Natural killer cell treated with Interleukin-12 subunit alpha and Interleukin-12 subunit beta and Interleukin-15 and Interleukin-18, amount 100 ng/mL, for 72 hours (primary cell): ENCODE results near the gene CEP89. TPM values are rescaled to one million over a fixed set of nuclear protein-coding genes. Genes with fewer than 3 reads are reported as not detected.

ENCODE experiments used
- ATAC-seq, 2 donors: fragments of 150-1000 bp; cut with Tn5 transposase in 1 of 2; sonication (Bioruptor Pico), chemical (Tn5 transposase) in 1 of 2; 2 replicates each; pipeline ENCODE4 v1.10.0; 2021
- DNase-seq: peaks from one replicate; pipeline ENCODE4 v3.0.0; 2022; ENCODE audit warnings: low spot score
- H3K27ac Mint-ChIP-seq, 2 donors: 1 replicate in 1 of 2; 2 replicates in 1 of 2; pipeline ENCODE4 v1.8.0; 2022; ENCODE audit warnings: mixed read lengths in 2 of 2, mild to moderate bottlenecking in 1 of 2, moderate library complexity in 1 of 2
- H3K27me3 Mint-ChIP-seq, 2 donors: 1 replicate in 1 of 2; 2 replicates in 1 of 2; pipeline ENCODE4 v1.8.0; 2022; ENCODE audit warnings: mixed read lengths in 2 of 2
- H3K36me3 Mint-ChIP-seq: one replicate; pipeline ENCODE4 v1.8.0; 2022; ENCODE audit warnings: mixed read lengths
- H3K4me1 Mint-ChIP-seq, 2 donors: 1 replicate in 1 of 2; 2 replicates in 1 of 2; pipeline ENCODE4 v1.8.0; 2022; ENCODE audit warnings: low read depth in 2 of 2, mixed read lengths in 2 of 2, mild to moderate bottlenecking in 1 of 2
- H3K4me3 Mint-ChIP-seq: one replicate; pipeline ENCODE4 v1.8.0; 2022; ENCODE audit warnings: mixed read lengths
- H3K9me3 Mint-ChIP-seq: 2 replicates; pipeline ENCODE4 v1.8.0; 2022; ENCODE audit warnings: mixed read lengths
- total RNA-seq, 2 donors: library from RNA; stranded (reverse); gene quantifications; one replicate each; pipeline ENCODE4 v1.2.3, GENCODE V29; 2022

CEP89 gene
- total RNA-seq, 2 donors from 2014 or later, result 17.3 to 18.5 TPM

- no peaks in the 10 kb centered on the region for H3K27me3 Mint-ChIP-seq
- H3K27ac Mint-ChIP-seq, result no peak overlapping the region
- H3K36me3 Mint-ChIP-seq, result no peaks in the 10 kb centered on the region
- DNase-seq, result no peak
- ATAC-seq, result no peak
- H3K9me3 Mint-ChIP-seq, result no peaks in the 10 kb centered on the region
- no peaks in the 10 kb centered on the region for H3K4me1 Mint-ChIP-seq
- no peak overlapping the region for H3K4me3 Mint-ChIP-seq
These were observed 93.6 kb downstream of the CEP89 start for GRCh38 chr19:32877977-32878745.

GRCh38 chr19:32877323-32877912 lies 94.3 kb downstream of the CEP89 start:
- Mint-ChIP-seq H3K36me3 (no peaks in the 10 kb centered on the region), H3K4me3 (no peak overlapping the region), H3K9me3 (no peaks in the 10 kb centered on the region), H3K27me3 (no peaks in the 10 kb centered on the region), H3K27ac (no peak overlapping the region), H3K4me1 (no peaks in the 10 kb centered on the region)
- DNase-seq (no peak), ATAC-seq (no peak)

GRCh38 chr19:32876919-32877285 lies 94.9 kb downstream of the CEP89 start:
- Mint-ChIP-seq H3K36me3 (no peaks in the 10 kb centered on the region), H3K4me1 (no peaks in the 10 kb centered on the region), H3K9me3 (no peaks in the 10 kb centered on the region), H3K4me3 (no peak overlapping the region), H3K27ac (no peak overlapping the region), H3K27me3 (no peaks in the 10 kb centered on the region)
- no peak for ATAC-seq
- no peak for DNase-seq

- no peak overlapping the region for H3K27ac Mint-ChIP-seq
- no peaks in the 10 kb centered on the region for H3K36me3 Mint-ChIP-seq
- no peaks in the 10 kb centered on the region for H3K4me1 Mint-ChIP-seq
- H3K9me3 Mint-ChIP-seq, result no peaks in the 10 kb centered on the region
- no peaks in the 10 kb centered on the region for H3K27me3 Mint-ChIP-seq
- H3K4me3 Mint-ChIP-seq, result no peak overlapping the region
- DNase-seq (no peak), ATAC-seq (peak in 1 of 2 donors; percentile 26)
These were observed 95.4 kb downstream of the CEP89 start for GRCh38 chr19:32876236-32876918.

- H3K9me3 Mint-ChIP-seq, result no peaks in the 10 kb centered on the region
- no peaks in the 10 kb centered on the region for H3K27me3 Mint-ChIP-seq
- H3K4me3 Mint-ChIP-seq, result no peak overlapping the region
- H3K4me1 Mint-ChIP-seq, result no peaks in the 10 kb centered on the region
- H3K27ac Mint-ChIP-seq, result no peak overlapping the region
- ATAC-seq (no peak), DNase-seq (no peak)
- H3K36me3 Mint-ChIP-seq, result no peaks in the 10 kb centered on the region
These were observed 96.3 kb downstream of the CEP89 start for GRCh38 chr19:32875428-32875827.

GRCh38 chr19:32874605-32875004 lies 97.2 kb downstream of the CEP89 start:
- Mint-ChIP-seq H3K4me3 (no peak overlapping the region), H3K27ac (no peak overlapping the region), H3K36me3 (no peaks in the 10 kb centered on the region), H3K4me1 (no peaks in the 10 kb centered on the region), H3K27me3 (no peaks in the 10 kb centered on the region), H3K9me3 (no peaks in the 10 kb centered on the region)
- ATAC-seq (no peak), DNase-seq (no peak)

GRCh38 chr19:32873247-32873959 lies 98.4 kb downstream of the CEP89 start:
- Mint-ChIP-seq H3K9me3 (no peaks in the 10 kb centered on the region), H3K27ac (no peak overlapping the region), H3K4me1 (no peaks in the 10 kb centered on the region), H3K4me3 (no peak overlapping the region), H3K27me3 (no peaks in the 10 kb centered on the region), H3K36me3 (no peaks in the 10 kb centered on the region)
- DNase-seq (no peak), ATAC-seq (no peak)

- Mint-ChIP-seq H3K4me1 (no peaks in the 10 kb centered on the region), H3K36me3 (no peaks in the 10 kb centered on the region), H3K9me3 (no peaks in the 10 kb centered on the region), H3K4me3 (no peak overlapping the region), H3K27me3 (no peaks in the 10 kb centered on the region), H3K27ac (no peak overlapping the region)
- ATAC-seq (no peak), DNase-seq (no peak)
These were observed 99.4 kb downstream of the CEP89 start for GRCh38 chr19:32872391-32872790.

- no peaks in the 10 kb centered on the region for H3K27me3 Mint-ChIP-seq
- H3K27ac Mint-ChIP-seq, result no peak overlapping the region
- no peaks in the 10 kb centered on the region for H3K9me3 Mint-ChIP-seq
- no peak for ATAC-seq
- no peak for DNase-seq
- no peaks in the 10 kb centered on the region for H3K36me3 Mint-ChIP-seq
- no peak overlapping the region for H3K4me3 Mint-ChIP-seq
- H3K4me1 Mint-ChIP-seq, result no peaks in the 10 kb centered on the region
These were observed 100.7 kb downstream of the CEP89 start for GRCh38 chr19:32870981-32871451.

GRCh38 chr19:32869966-32870573 lies 101.7 kb downstream of the CEP89 start:
- Mint-ChIP-seq H3K27ac (no peak overlapping the region), H3K4me3 (no peak overlapping the region), H3K9me3 (no peaks in the 10 kb centered on the region), H3K27me3 (no peaks in the 10 kb centered on the region), H3K4me1 (no peaks in the 10 kb centered on the region), H3K36me3 (no peaks in the 10 kb centered on the region)
- ATAC-seq (peak in 1 of 2 donors; percentile 34), DNase-seq (no peak)

- Mint-ChIP-seq H3K36me3 (no peaks in the 10 kb centered on the region), H3K4me3 (no peak within 1 kb of the TSS), H3K27me3 (no peaks in the 10 kb centered on the region), H3K9me3 (no peaks in the 10 kb centered on the region), H3K4me1 (no peaks in the 10 kb centered on the region), H3K27ac (no peak within 1 kb of the TSS)
- DNase-seq (no peak), ATAC-seq (no peak)
These were observed 102.3 kb downstream of the CEP89 start, which contains the start of gene SLC7A9 for GRCh38 chr19:32869369-32869965. Gene SLC7A9 (minus strand): TSS chr19:32869767. CDS start chr19:32868534, 1,233 bp downstream.

- H3K27me3 Mint-ChIP-seq, result no peaks in the 10 kb centered on the region
- H3K4me1 Mint-ChIP-seq, result no peaks in the 10 kb centered on the region
- no peak for ATAC-seq
- no peaks in the 10 kb centered on the region for H3K9me3 Mint-ChIP-seq
- H3K36me3 Mint-ChIP-seq, result no peaks in the 10 kb centered on the region
- no peak overlapping the region for H3K27ac Mint-ChIP-seq
- no peak overlapping the region for H3K4me3 Mint-ChIP-seq
- no peak for DNase-seq
These were observed 103.4 kb downstream of the CEP89 start for GRCh38 chr19:32868206-32868950.
